Fibroblast of skin of right quadriceps (primary cell): ENCODE results near the gene CCDC39.

ENCODE experiments used
- DNase-seq: peaks from one replicate; pipeline ENCODE4 v3.0.0-alpha.2; 2013

CCDC39 gene

GRCh38 chr3:180679178-180680096 is at the start of gene CCDC39:
TSS of gene CCDC39 (minus strand) at chr3:180679489. CDS start at chr3:180679380, 109 bp downstream.
- peak; percentile 52 for DNase-seq

- DNase-seq: no peak
These were observed 40.7 kb upstream of the CCDC39 start for GRCh38 chr3:180720012-180720411.

- DNase-seq: no peak
These were observed 28.6 kb upstream of the CCDC39 start for GRCh38 chr3:180707896-180708295.

- no peak for DNase-seq
These were observed 26.3 kb upstream of the CCDC39 start for GRCh38 chr3:180705619-180706018.

GRCh38 chr3:180704532-180704931 is 25.2 kb upstream of the CCDC39 start:
- no peak for DNase-seq

- no peak for DNase-seq
These were observed 21.7 kb upstream of the CCDC39 start for GRCh38 chr3:180700941-180701340.

- no peak for DNase-seq
These were observed 19.5 kb upstream of the CCDC39 start for GRCh38 chr3:180698760-180699270.

- DNase-seq: no peak
These were observed 15.0 kb upstream of the CCDC39 start for GRCh38 chr3:180694321-180694720.

GRCh38 chr3:180693656-180694055 is 14.4 kb upstream of the CCDC39 start:
- DNase-seq: no peak

GRCh38 chr3:180690061-180690460 is 10.8 kb upstream of the CCDC39 start:
- DNase-seq: no peak

GRCh38 chr3:180684807-180685206 is 5.5 kb upstream of the CCDC39 start:
- no peak for DNase-seq

GRCh38 chr3:180683816-180684215 is 4.5 kb upstream of the CCDC39 start:
- DNase-seq: no peak

GRCh38 chr3:180680097-180680430 is 775 bp upstream of the CCDC39 start:
- peak; percentile 23 for DNase-seq

GRCh38 chr3:180678231-180678630 is 1.1 kb downstream of the CCDC39 start:
- no peak for DNase-seq

- no peak for DNase-seq
These were observed 17.8 kb downstream of the CCDC39 start for GRCh38 chr3:180661444-180661843.

GRCh38 chr3:180657094-180657493 is 22.2 kb downstream of the CCDC39 start:
- no peak for DNase-seq

- no peak for DNase-seq
These were observed 22.9 kb downstream of the CCDC39 start for GRCh38 chr3:180656406-180656805.

GRCh38 chr3:180646187-180646790 is 33.0 kb downstream of the CCDC39 start:
- no peak for DNase-seq

- no peak for DNase-seq
These were observed 38.3 kb downstream of the CCDC39 start for GRCh38 chr3:180640987-180641386.

- DNase-seq: no peak
These were observed 45.6 kb downstream of the CCDC39 start for GRCh38 chr3:180633722-180634121.

GRCh38 chr3:180631317-180631716 is 48.0 kb downstream of the CCDC39 start:
- DNase-seq: no peak

- DNase-seq: no peak
These were observed 48.9 kb downstream of the CCDC39 start for GRCh38 chr3:180630371-180630770.

- DNase-seq: no peak
These were observed 52.4 kb downstream of the CCDC39 start for GRCh38 chr3:180626844-180627243.

GRCh38 chr3:180624714-180625113 is 54.6 kb downstream of the CCDC39 start:
- no peak for DNase-seq
